GM21529 (cell line): ENCODE data around the gene TMEM168.

ENCODE experiments used
- ATAC-seq: cut with Tn5 transposase; IDR thresholded peaks from one replicate; pipeline ENCODE4 v1.9.1; 2021; ENCODE audit not compliant: unreplicated experiment

The TMEM168 gene

GRCh38 chr7:112715525-112715924 is 74.7 kb downstream of the TMEM168 start:
- no peak for ATAC-seq

- no peak for ATAC-seq
Measured at GRCh38 chr7:112714917-112715316, 75.3 kb downstream of the TMEM168 start.
